ENCODE results near the gene INHBB.
A peak's percentile ranks its signal among the peaks of the same experiment; 100 is the strongest.

INHBB gene

GRCh38 chr2:120343433-120344105, 2.4 kb upstream of the INHBB start:
- peak; percentile 87 for DNase-seq

- DNase-seq, result peak; percentile 23
These were observed 1.5 kb upstream of the INHBB start for GRCh38 chr2:120344214-120344975.

GRCh38 chr2:120344976-120345581, 857 bp upstream of the INHBB start:
- peak; percentile 56 for DNase-seq

DNA sequence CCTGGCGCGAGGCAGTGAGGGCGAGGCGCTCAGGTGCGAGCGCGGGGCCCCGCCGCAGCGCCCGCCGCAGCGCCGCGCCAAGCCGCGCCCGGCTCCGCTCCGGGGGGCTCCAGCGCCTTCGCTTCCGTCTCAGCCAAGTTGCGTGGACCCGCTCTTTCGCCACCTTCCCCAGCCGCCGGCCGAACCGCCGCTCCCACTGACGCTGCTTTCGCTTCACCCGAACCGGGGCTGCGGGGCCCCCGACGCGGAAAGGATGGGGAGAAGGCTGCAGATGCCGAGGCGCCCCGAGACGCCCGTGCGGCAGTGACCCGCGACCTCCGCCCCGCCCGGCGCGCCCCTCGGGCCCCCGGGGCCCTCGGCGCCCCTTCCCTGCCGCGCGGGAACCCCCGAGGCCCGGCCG, 328 bp upstream of the INHBB start:
- DNase-seq, result no peak

- DNase-seq, result peak; percentile 32
These were observed 877 bp downstream of the INHBB start for GRCh38 chr2:120346667-120347358.

DNA sequence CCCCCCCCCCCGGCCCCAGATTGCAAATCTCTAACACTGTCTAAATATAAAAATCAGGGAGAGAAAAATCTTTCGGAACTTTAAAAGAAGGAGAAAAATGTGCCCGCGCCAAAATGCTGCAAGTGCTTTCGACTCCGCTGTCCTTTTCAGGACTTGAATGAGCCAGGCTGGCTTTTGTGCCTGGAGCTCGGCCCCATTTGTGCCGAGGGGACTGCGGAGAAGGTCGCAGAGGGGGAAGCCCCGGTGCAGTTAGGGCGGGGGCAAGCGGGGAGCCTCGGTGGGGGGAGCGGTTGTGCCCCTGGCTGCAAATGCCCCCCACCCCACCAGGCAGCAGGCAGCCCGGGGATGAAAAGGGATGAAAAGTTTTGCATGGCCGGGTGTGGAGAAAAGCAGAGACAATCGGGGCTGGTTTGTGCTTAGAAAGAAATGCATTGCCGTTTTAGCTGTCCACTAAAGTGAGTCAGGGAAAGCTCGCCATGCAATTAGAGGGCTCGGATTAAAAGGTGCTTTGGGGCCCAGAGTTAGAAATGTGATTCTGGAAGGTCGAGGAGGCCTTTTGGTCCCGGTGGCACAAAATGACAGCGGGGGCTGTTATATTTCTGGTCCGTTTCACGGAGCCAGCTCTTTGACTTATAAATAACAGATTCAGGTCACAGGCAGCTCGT, 1.6 kb downstream of the INHBB start:
- peak; percentile 26 for DNase-seq

DNA sequence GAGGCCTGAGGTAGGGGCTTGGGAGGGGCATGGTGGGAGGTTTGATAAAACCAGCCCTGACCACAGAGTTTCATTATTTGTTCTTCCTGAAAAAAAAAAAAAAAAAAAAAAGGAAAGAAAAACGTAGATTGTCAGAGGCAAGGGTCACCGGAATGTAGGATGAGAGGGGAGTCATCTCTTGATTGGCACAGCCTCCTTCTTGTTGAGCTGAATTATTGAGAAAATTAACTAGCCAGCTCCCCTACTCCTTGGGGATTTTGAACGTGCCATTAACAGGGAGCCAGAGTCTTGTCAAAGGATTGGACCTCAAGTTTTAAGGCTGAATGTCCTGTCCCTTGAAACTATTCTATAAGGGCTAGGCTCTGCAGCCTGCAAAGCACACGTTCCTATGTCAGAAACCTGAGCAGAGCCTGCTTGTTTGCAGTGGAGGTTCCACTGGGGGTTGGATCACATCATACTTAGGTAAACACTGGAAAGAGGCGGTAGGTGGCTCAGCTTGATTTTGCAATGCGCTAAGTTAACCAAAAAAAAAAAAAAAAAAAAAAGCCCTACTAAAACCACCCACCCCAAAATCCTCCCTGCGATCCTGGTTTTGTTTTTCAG, 2.3 kb downstream of the INHBB start:
- DNase-seq, result no peak

DNA sequence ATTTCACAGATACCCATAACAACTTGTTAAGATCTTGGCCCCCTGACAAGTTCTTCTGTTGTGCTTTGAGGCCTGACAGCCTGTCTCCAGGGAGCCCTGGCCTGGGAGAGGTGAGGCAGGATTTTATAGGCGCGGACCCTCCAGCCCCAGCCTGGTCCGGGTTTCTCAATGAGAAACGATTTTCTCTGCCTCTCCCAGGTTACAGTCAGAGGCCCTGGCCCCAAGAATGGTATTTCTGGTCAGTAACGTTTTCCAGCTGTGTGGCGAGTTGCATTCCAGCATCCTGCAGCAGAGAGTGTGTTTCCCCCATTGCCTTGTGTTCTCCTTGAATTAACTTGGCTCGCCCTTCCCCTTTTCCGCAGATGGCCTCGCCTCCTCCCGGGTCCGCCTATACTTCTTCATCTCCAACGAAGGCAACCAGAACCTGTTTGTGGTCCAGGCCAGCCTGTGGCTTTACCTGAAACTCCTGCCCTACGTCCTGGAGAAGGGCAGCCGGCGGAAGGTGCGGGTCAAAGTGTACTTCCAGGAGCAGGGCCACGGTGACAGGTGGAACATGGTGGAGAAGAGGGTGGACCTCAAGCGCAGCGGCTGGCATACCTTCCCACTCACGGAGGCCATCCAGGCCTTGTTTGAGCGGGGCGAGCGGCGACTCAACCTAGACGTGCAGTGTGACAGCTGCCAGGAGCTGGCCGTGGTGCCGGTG, 3.0 kb downstream of the INHBB start:
- DNase-seq, result no peak

DNA sequence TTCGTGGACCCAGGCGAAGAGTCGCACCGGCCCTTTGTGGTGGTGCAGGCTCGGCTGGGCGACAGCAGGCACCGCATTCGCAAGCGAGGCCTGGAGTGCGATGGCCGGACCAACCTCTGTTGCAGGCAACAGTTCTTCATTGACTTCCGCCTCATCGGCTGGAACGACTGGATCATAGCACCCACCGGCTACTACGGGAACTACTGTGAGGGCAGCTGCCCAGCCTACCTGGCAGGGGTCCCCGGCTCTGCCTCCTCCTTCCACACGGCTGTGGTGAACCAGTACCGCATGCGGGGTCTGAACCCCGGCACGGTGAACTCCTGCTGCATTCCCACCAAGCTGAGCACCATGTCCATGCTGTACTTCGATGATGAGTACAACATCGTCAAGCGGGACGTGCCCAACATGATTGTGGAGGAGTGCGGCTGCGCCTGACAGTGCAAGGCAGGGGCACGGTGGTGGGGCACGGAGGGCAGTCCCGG, 3.5 kb downstream of the INHBB start:
- no peak for DNase-seq

GRCh38 chr2:120350080-120350479, 4.1 kb downstream of the INHBB start:
- DNase-seq, result no peak

- no peak for DNase-seq
These were observed 4.9 kb downstream of the INHBB start for GRCh38 chr2:120350801-120351320.

- no peak for DNase-seq
These were observed 7.0 kb downstream of the INHBB start for GRCh38 chr2:120352696-120353590.

GRCh38 chr2:120353591-120353898, 7.6 kb downstream of the INHBB start:
- DNase-seq, result no peak

DNA sequence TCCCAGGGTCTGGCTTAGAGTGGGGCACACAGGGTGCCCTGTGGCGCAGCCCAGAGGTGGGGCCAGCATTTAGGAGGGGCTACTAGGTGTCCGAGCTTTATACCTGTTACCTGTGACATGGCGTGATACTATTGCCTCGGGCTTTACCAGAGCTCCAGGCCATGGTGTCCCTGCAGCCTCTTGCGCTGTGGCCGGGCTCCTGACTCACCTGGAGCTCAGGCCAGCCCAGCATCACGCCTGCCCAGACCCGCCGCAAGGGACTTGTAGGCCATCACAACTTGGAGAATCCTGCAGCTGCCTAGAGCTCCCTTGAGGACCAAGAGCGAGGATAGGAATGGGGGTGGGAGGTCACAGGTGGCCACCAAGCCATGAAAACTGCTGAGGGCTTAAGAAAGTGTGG, 8.0 kb downstream of the INHBB start:
- no peak for DNase-seq

- DNase-seq, result no peak
These were observed 8.5 kb downstream of the INHBB start for GRCh38 chr2:120354467-120354866.

GRCh38 chr2:120354935-120355779, 9.2 kb downstream of the INHBB start:
- DNase-seq, result no peak

DNA sequence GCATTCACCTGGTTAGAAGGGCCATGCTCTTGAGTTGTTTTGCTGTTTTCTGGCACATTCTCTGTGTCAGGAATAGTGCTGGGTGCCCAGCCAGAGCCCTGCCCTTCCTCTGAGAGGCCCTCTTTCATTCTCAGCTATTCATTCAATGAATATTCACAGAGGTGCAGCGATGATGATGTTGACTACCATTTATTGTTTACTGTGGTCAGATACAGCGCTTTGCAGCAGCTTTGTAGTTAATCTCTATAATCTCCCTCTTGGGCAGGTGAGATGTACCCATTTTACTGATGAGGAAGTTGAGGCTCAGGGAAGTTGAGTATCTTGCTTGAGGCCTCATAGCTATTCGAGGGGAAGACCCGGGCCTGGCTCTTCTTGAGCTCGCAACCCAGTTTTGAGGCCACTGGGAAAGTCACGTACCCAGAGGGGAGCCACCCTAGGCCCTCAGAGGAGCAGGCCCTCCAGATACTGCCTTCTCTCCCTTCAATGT, 9.9 kb downstream of the INHBB start:
- no peak for DNase-seq

DNA sequence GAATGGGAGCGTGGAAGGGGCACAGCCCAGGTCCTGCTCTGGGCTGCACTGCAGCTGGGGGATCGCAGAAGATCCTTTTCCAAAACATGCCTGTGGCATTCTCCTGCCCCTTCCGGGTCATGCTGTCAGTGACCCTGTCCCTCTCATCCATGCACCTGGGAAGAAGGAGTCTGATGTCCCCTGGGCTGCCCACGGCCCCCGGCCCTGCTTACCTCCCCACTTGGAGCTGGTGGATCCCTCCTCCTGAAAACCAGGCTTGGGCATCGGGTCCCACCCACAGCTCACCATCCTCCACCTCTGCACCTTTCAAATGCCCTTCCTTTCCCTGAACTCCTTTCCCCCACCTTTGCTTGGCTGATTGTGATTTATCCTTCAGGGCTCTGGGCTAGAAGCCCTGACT, 11.8 kb downstream of the INHBB start:
- no peak for DNase-seq

GRCh38 chr2:120358734-120359465, 13.0 kb downstream of the INHBB start:
- DNase-seq, result no peak
